Muscle layer of colon (tissue), 2 donors: ENCODE results near the gene SIRT2.
A peak's percentile ranks its signal among the peaks of the same experiment; 100 is the strongest.
"Not testable (repeated sequence)": the region's sequence is repeated elsewhere in the genome, so short reads cannot be mapped to it uniquely, and the experiment has no call there.

ENCODE experiments used
- H3K27ac ChIP-seq: one replicate; pipeline ENCODE4 v1.7.0; 2013; ENCODE audit warnings: low read depth, mild to moderate bottlenecking, low read length, moderate library complexity
- H3K27me3 ChIP-seq, 2 donors: one replicate each; pipeline ENCODE4 v1.7.0; 2013; ENCODE audit warnings: low read length in 2 of 2, mild to moderate bottlenecking in 2 of 2; ENCODE audit not compliant: insufficient read depth in 2 of 2, control insufficient read depth in 1 of 2
- H3K36me3 ChIP-seq: one replicate; pipeline ENCODE4 v1.7.0; 2013; ENCODE audit warnings: mild to moderate bottlenecking, low read length; ENCODE audit not compliant: insufficient read depth
- H3K4me1 ChIP-seq: one replicate; pipeline ENCODE4 v1.7.0; 2013; ENCODE audit warnings: mild to moderate bottlenecking, low read length; ENCODE audit not compliant: insufficient read depth
- H3K4me3 ChIP-seq, 2 donors: one replicate each; pipeline ENCODE4 v1.7.0; 2013; ENCODE audit warnings: low read length in 2 of 2, low read depth in 1 of 2, mild to moderate bottlenecking in 1 of 2, moderate library complexity in 1 of 2
- H3K9ac ChIP-seq: one replicate; pipeline ENCODE4 v1.7.0; 2013; ENCODE audit warnings: low read length
- H3K9me3 ChIP-seq: one replicate; pipeline ENCODE4 v1.7.0; 2013; ENCODE audit warnings: mild to moderate bottlenecking, low read length
- donor health status: abdominal sarcoma.
- donor health status: Adenocarcinoma of cecum.

SIRT2 gene

GRCh38 chr19:38873400-38873799 is 26.0 kb downstream of the SIRT2 start:
- not testable (repeated sequence) for H3K27ac ChIP-seq, H3K9ac ChIP-seq, H3K36me3 ChIP-seq, H3K9me3 ChIP-seq, H3K4me1 ChIP-seq, H3K27me3 ChIP-seq, H3K4me3 ChIP-seq

- Histone ChIP-seq H3K4me3 (no peak overlapping the region), H3K27ac (no peak overlapping the region), H3K9ac (no peak overlapping the region)
These were observed 28.8 kb downstream of the SIRT2 start for GRCh38 chr19:38870612-38871011.

GRCh38 chr19:38869836-38870607 is 29.4 kb downstream of the SIRT2 start:
- no peaks in the 10 kb centered on the region for H3K9me3 ChIP-seq
- no peak overlapping the region for H3K9ac ChIP-seq
- no peaks in the 10 kb centered on the region for H3K36me3 ChIP-seq
- H3K27me3 ChIP-seq = no peaks in the 10 kb centered on the region
- H3K4me1 ChIP-seq = peaks cover 10% of the 10 kb centered on the region
- H3K4me3 ChIP-seq = peak overlapping the region; percentile 40 to 82
- H3K27ac ChIP-seq = no peak overlapping the region

More at GRCh38 chr19:38870612-38871011, 28.8 kb downstream of the SIRT2 start:
- Histone ChIP-seq H3K27me3 (no peaks in the 10 kb centered on the region), H3K36me3 (no peaks in the 10 kb centered on the region), H3K4me1 (peaks cover 10% of the 10 kb centered on the region), H3K9me3 (no peaks in the 10 kb centered on the region)

- H3K4me3 ChIP-seq = peak overlapping the region; percentile 40 to 82
- H3K27me3 ChIP-seq = no peaks in the 10 kb centered on the region
- no peak overlapping the region for H3K27ac ChIP-seq
- H3K4me1 ChIP-seq = peaks cover 10% of the 10 kb centered on the region
- no peaks in the 10 kb centered on the region for H3K36me3 ChIP-seq
- no peak overlapping the region for H3K9ac ChIP-seq
- H3K9me3 ChIP-seq = no peaks in the 10 kb centered on the region
These were observed 30.1 kb downstream of the SIRT2 start for GRCh38 chr19:38869160-38869835.

- Histone ChIP-seq H3K4me1 (peaks cover 10% of the 10 kb centered on the region), H3K36me3 (no peaks in the 10 kb centered on the region), H3K9me3 (no peaks in the 10 kb centered on the region), H3K27me3 (no peaks in the 10 kb centered on the region), H3K27ac (no peak overlapping the region), H3K9ac (no peak overlapping the region), H3K4me3 (no peak overlapping the region)
These were observed 30.9 kb downstream of the SIRT2 start for GRCh38 chr19:38868551-38868950.

GRCh38 chr19:38867171-38867780 is 32.1 kb downstream of the SIRT2 start:
- Histone ChIP-seq H3K36me3 (no peaks in the 10 kb centered on the region), H3K9ac (no peak overlapping the region), H3K4me3 (no peak overlapping the region), H3K9me3 (no peaks in the 10 kb centered on the region), H3K27ac (no peak overlapping the region), H3K27me3 (no peaks in the 10 kb centered on the region), H3K4me1 (peaks cover 15% of the 10 kb centered on the region)

- Histone ChIP-seq H3K27ac (peak overlapping the region; percentile 56), H3K27me3 (no peaks in the 10 kb centered on the region), H3K4me1 (peaks cover 7% of the 10 kb centered on the region), H3K4me3 (peak overlapping the region in 1 of 2 donors; percentile 16), H3K9me3 (no peaks in the 10 kb centered on the region), H3K36me3 (no peaks in the 10 kb centered on the region), H3K9ac (no peak overlapping the region)
These were observed 36.9 kb downstream of the SIRT2 start for GRCh38 chr19:38862321-38863059.

GRCh38 chr19:38861368-38861767 is 38.0 kb downstream of the SIRT2 start:
- Histone ChIP-seq H3K27me3 (no peaks in the 10 kb centered on the region), H3K9ac (no peak overlapping the region), H3K4me1 (peaks cover 7% of the 10 kb centered on the region), H3K36me3 (no peaks in the 10 kb centered on the region), H3K4me3 (no peak overlapping the region), H3K9me3 (no peaks in the 10 kb centered on the region), H3K27ac (no peak overlapping the region)

GRCh38 chr19:38859631-38860204 is 39.7 kb downstream of the SIRT2 start:
- H3K9me3 ChIP-seq, H3K27me3 ChIP-seq, H3K27ac ChIP-seq, H3K4me3 ChIP-seq, H3K4me1 ChIP-seq, H3K36me3 ChIP-seq, H3K9ac ChIP-seq: not testable (repeated sequence)

- Histone ChIP-seq H3K4me1 (peaks cover 4% of the 10 kb centered on the region), H3K27me3 (no peaks in the 10 kb centered on the region), H3K36me3 (no peaks in the 10 kb centered on the region), H3K9me3 (no peaks in the 10 kb centered on the region), H3K4me3 (no peak overlapping the region), H3K9ac (no peak overlapping the region), H3K27ac (no peak overlapping the region)
These were observed 42.6 kb downstream of the SIRT2 start for GRCh38 chr19:38856813-38857212.

GRCh38 chr19:38855751-38856150 is 43.7 kb downstream of the SIRT2 start:
- H3K27ac ChIP-seq, H3K27me3 ChIP-seq, H3K4me1 ChIP-seq, H3K9ac ChIP-seq, H3K36me3 ChIP-seq, H3K4me3 ChIP-seq, H3K9me3 ChIP-seq: not testable (repeated sequence)
